Measurements from ENCODE around the gene RSBN1.
A peak's percentile ranks its signal among the peaks of the same experiment; 100 is the strongest.
"Not testable (repeated sequence)": the region's sequence is repeated elsewhere in the genome, so short reads cannot be mapped to it uniquely, and the experiment has no call there.

RSBN1 gene

GRCh38 chr1:113811888-113812660 is at the start of gene RSBN1:
TSS of gene RSBN1 (minus strand) at chr1:113812476. CDS start at chr1:113812412, 64 bp downstream.
- peak; percentile 97 for DNase-seq

GRCh38 chr1:113861641-113862040 is 49.4 kb upstream of the RSBN1 start:
- DNase-seq, result no peak

GRCh38 chr1:113860891-113861290 is 48.6 kb upstream of the RSBN1 start:
- DNase-seq, result no peak

- DNase-seq, result no peak
Measured at GRCh38 chr1:113859478-113860175, 47.4 kb upstream of the RSBN1 start.

GRCh38 chr1:113858982-113859381 is 46.7 kb upstream of the RSBN1 start:
- DNase-seq, result no peak

- DNase-seq, result no peak
Measured at GRCh38 chr1:113858418-113858817, 46.1 kb upstream of the RSBN1 start.

- DNase-seq, result no peak
Measured at GRCh38 chr1:113857776-113858175, 45.5 kb upstream of the RSBN1 start.

GRCh38 chr1:113856401-113856790 is 44.1 kb upstream of the RSBN1 start:
- DNase-seq, result no peak

GRCh38 chr1:113855630-113856400 is 43.5 kb upstream of the RSBN1 start:
- DNase-seq, result no peak

GRCh38 chr1:113854234-113854633 is 42.0 kb upstream of the RSBN1 start:
- DNase-seq, result no peak

- not testable (repeated sequence) for DNase-seq
Measured at GRCh38 chr1:113852694-113853093, 40.4 kb upstream of the RSBN1 start.

GRCh38 chr1:113850127-113850796 is 38.0 kb upstream of the RSBN1 start:
- no peak for DNase-seq

GRCh38 chr1:113849072-113849471 is 36.8 kb upstream of the RSBN1 start:
- DNase-seq, result no peak

- no peak for DNase-seq
Measured at GRCh38 chr1:113846391-113847035, 34.2 kb upstream of the RSBN1 start.

GRCh38 chr1:113836534-113836933 is 24.3 kb upstream of the RSBN1 start:
- DNase-seq, result no peak

GRCh38 chr1:113835686-113836290 is 23.5 kb upstream of the RSBN1 start:
- DNase-seq, result peak; percentile 46

GRCh38 chr1:113834716-113835115 is 22.4 kb upstream of the RSBN1 start:
- no peak for DNase-seq

- no peak for DNase-seq
Measured at GRCh38 chr1:113830039-113830438, 17.8 kb upstream of the RSBN1 start.

- no peak for DNase-seq
Measured at GRCh38 chr1:113821916-113822315, 9.6 kb upstream of the RSBN1 start.

- no peak for DNase-seq
Measured at GRCh38 chr1:113818578-113818977, 6.3 kb upstream of the RSBN1 start.

GRCh38 chr1:113813218-113813617 is 942 bp upstream of the RSBN1 start:
- no peak for DNase-seq

GRCh38 chr1:113812661-113813135 is 422 bp upstream of the RSBN1 start:
- peak; percentile 78 for DNase-seq
